ENCODE results near the gene TTC39A.

TTC39A gene

GRCh38 chr1:51263147-51263877, 67.0 kb downstream of the TTC39A start:
- H4K20me1 ChIP-seq (ENCODE audit: insufficient read depth, low read length, poor library complexity, severe bottlenecking) = peaks cover 44% of the 10 kb centered on the region
- 0 out of 2 replicates have a peak, but pooled peaks cover 2% of the 10 kb centered on the region for H3F3A ChIP-seq (ENCODE audit: low read depth)
- TF ChIP-seq EZH2phosphoT487 (IDR thresholded peaks at IDR 0.05; ENCODE audit: borderline replicate concordance) = no peak
- no peak for TF ChIP-seq CTCF (conservative IDR thresholded peaks at IDR 0.05; ENCODE audit: low read length)
- peaks cover 38% of the 10 kb centered on the region for H3K4me1 ChIP-seq (ENCODE audit: insufficient read depth, low read length, poor library complexity, severe bottlenecking)
- no peak overlapping the region for H2AFZ ChIP-seq (ENCODE audit: low read length)
- no peaks in the 10 kb centered on the region for H3K27me3 ChIP-seq (ENCODE audit: insufficient read depth, low read length, poor library complexity, severe bottlenecking)
- no peak overlapping the region for H3K4me3 ChIP-seq (ENCODE audit: low read length, poor library complexity, severe bottlenecking)
- H3K79me2 ChIP-seq (ENCODE audit: insufficient read depth, low read length) = peaks cover 94% of the 10 kb centered on the region
- no peak overlapping the region for H3K9ac ChIP-seq (ENCODE audit: low read depth, low read length, poor library complexity, severe bottlenecking)
- H3K9me3 ChIP-seq (ENCODE audit: insufficient read depth, low read depth, low read length) = no peaks in the 10 kb centered on the region
- H3K9me2 ChIP-seq (replicated peaks; ENCODE audit: low read depth, low read length) = no peaks in the 10 kb centered on the region
- no peaks in the 10 kb centered on the region for H3K36me3 ChIP-seq (ENCODE audit: insufficient read depth, low read length)
- H3K4me2 ChIP-seq (ENCODE audit: low read depth, low read length, poor library complexity, severe bottlenecking) = no peak overlapping the region

- H3K9me3 ChIP-seq (ENCODE audit: insufficient read depth, low read depth, low read length) = no peaks in the 10 kb centered on the region
- peaks cover 44% of the 10 kb centered on the region for H4K20me1 ChIP-seq (ENCODE audit: insufficient read depth, low read length, poor library complexity, severe bottlenecking)
- no peaks in the 10 kb centered on the region for H3K9me2 ChIP-seq (replicated peaks; ENCODE audit: low read depth, low read length)
- no peaks in the 10 kb centered on the region for H3K36me3 ChIP-seq (ENCODE audit: insufficient read depth, low read length)
- H3K79me2 ChIP-seq (ENCODE audit: insufficient read depth, low read length) = peaks cover 94% of the 10 kb centered on the region
- H2AFZ ChIP-seq (ENCODE audit: low read length) = no peak overlapping the region
- TF ChIP-seq CTCF (conservative IDR thresholded peaks at IDR 0.05; ENCODE audit: low read length) (no peak), EZH2phosphoT487 (IDR thresholded peaks at IDR 0.05; ENCODE audit: borderline replicate concordance) (no peak)
- H3F3A ChIP-seq (ENCODE audit: low read depth) = no peaks in the 10 kb centered on the region
- H3K4me2 ChIP-seq (ENCODE audit: low read depth, low read length, poor library complexity, severe bottlenecking) = no peak overlapping the region
- H3K4me1 ChIP-seq (ENCODE audit: insufficient read depth, low read length, poor library complexity, severe bottlenecking) = peaks cover 15% of the 10 kb centered on the region
- no peak overlapping the region for H3K9ac ChIP-seq (ENCODE audit: low read depth, low read length, poor library complexity, severe bottlenecking)
- no peak overlapping the region for H3K4me3 ChIP-seq (ENCODE audit: low read length, poor library complexity, severe bottlenecking)
- no peaks in the 10 kb centered on the region for H3K27me3 ChIP-seq (ENCODE audit: insufficient read depth, low read length, poor library complexity, severe bottlenecking)
Observed at GRCh38 chr1:51255331-51255730, 75.0 kb downstream of the TTC39A start.

- H4K20me1 ChIP-seq (ENCODE audit: insufficient read depth, low read length, poor library complexity, severe bottlenecking) = peaks cover 38% of the 10 kb centered on the region
- H3K4me2 ChIP-seq (ENCODE audit: low read depth, low read length, poor library complexity, severe bottlenecking) = no peak overlapping the region
- H3K4me3 ChIP-seq (ENCODE audit: low read length, poor library complexity, severe bottlenecking) = no peak overlapping the region
- H3K9me3 ChIP-seq (ENCODE audit: insufficient read depth, low read depth, low read length) = no peaks in the 10 kb centered on the region
- H3K4me1 ChIP-seq (ENCODE audit: insufficient read depth, low read length, poor library complexity, severe bottlenecking) = peaks cover 5% of the 10 kb centered on the region
- no peak for TF ChIP-seq CTCF (conservative IDR thresholded peaks at IDR 0.05; ENCODE audit: low read length)
- no peak for TF ChIP-seq EZH2phosphoT487 (IDR thresholded peaks at IDR 0.05; ENCODE audit: borderline replicate concordance)
- no peak overlapping the region for H3K9ac ChIP-seq (ENCODE audit: low read depth, low read length, poor library complexity, severe bottlenecking)
- H3K79me2 ChIP-seq (ENCODE audit: insufficient read depth, low read length) = peaks cover 94% of the 10 kb centered on the region
- no peaks in the 10 kb centered on the region for H3F3A ChIP-seq (ENCODE audit: low read depth)
- no peaks in the 10 kb centered on the region for H3K27me3 ChIP-seq (ENCODE audit: insufficient read depth, low read length, poor library complexity, severe bottlenecking)
- H2AFZ ChIP-seq (ENCODE audit: low read length) = no peak overlapping the region
- H3K9me2 ChIP-seq (replicated peaks; ENCODE audit: low read depth, low read length) = no peaks in the 10 kb centered on the region
- H3K36me3 ChIP-seq (ENCODE audit: insufficient read depth, low read length) = no peaks in the 10 kb centered on the region
Observed at GRCh38 chr1:51253691-51254090, 76.7 kb downstream of the TTC39A start.
